HG02885 (cell line): Measurements from ENCODE around the gene HOXC4.

Experiments used
- ATAC-seq: cut with Tn5 transposase; IDR thresholded peaks from one replicate; pipeline ENCODE4 v1.9.1; 2021; ENCODE audit warnings: mild to moderate bottlenecking; ENCODE audit not compliant: unreplicated experiment, poor library complexity

HOXC4 gene

GRCh38 chr12:54027442-54027786 lies 26.2 kb upstream of the HOXC4 start:
- no peak for ATAC-seq

GRCh38 chr12:54028314-54029201 lies 25.1 kb upstream of the HOXC4 start, which contains the start of gene HOXC6:
Gene HOXC6, plus strand, starts transcription at chr12:54028440. Its CDS starts 82 bp downstream, at chr12:54028522.
- no peak for ATAC-seq

GRCh38 chr12:54029529-54030441 lies 23.9 kb upstream of the HOXC4 start:
- no peak for ATAC-seq

- no peak for ATAC-seq
Observed at GRCh38 chr12:54030442-54030801, 23.2 kb upstream of the HOXC4 start.

- no peak for ATAC-seq
Observed at GRCh38 chr12:54030889-54031471, 22.7 kb upstream of the HOXC4 start.

- no peak for ATAC-seq
Observed at GRCh38 chr12:54031480-54031879, 22.2 kb upstream of the HOXC4 start.

- ATAC-seq, result no peak
Observed at GRCh38 chr12:54032086-54032619, 21.5 kb upstream of the HOXC4 start.

- ATAC-seq, result no peak
Observed at GRCh38 chr12:54032627-54033100, 21.0 kb upstream of the HOXC4 start, which contains the start of gene HOXC5. Gene HOXC5, plus strand, starts transcription at chr12:54033050. Its CDS starts 73 bp downstream, at chr12:54033123.

- no peak for ATAC-seq
Observed at GRCh38 chr12:54033106-54033979, 20.3 kb upstream of the HOXC4 start.

GRCh38 chr12:54033980-54034784 lies 19.5 kb upstream of the HOXC4 start:
- ATAC-seq, result no peak

GRCh38 chr12:54034785-54035310 lies 18.8 kb upstream of the HOXC4 start:
- ATAC-seq, result no peak

GRCh38 chr12:54035568-54036264 lies 17.9 kb upstream of the HOXC4 start:
- no peak for ATAC-seq

- ATAC-seq, result no peak
Observed at GRCh38 chr12:54036620-54037359, 16.8 kb upstream of the HOXC4 start.

- no peak for ATAC-seq
Observed at GRCh38 chr12:54037360-54038283, 16.0 kb upstream of the HOXC4 start.

- ATAC-seq, result no peak
Observed at GRCh38 chr12:54038284-54038870, 15.3 kb upstream of the HOXC4 start.
